Measurements from ENCODE around the gene SLC35G1.

SLC35G1 gene

GRCh38 chr10:93876381-93876780 lies 17.4 kb upstream of the SLC35G1 start:
- DNase-seq (ENCODE audit: low spot score): no peak

- DNase-seq (ENCODE audit: low spot score): no peak
Measured at GRCh38 chr10:93879273-93879672, 14.5 kb upstream of the SLC35G1 start.

GRCh38 chr10:93894516-93895378 lies 969 bp downstream of the SLC35G1 start:
- DNase-seq (ENCODE audit: low spot score): peak; percentile 3

- no peak for DNase-seq (ENCODE audit: low spot score)
Measured at GRCh38 chr10:93897070-93897780, 3.4 kb downstream of the SLC35G1 start.

- DNase-seq (ENCODE audit: low spot score): no peak
Measured at GRCh38 chr10:93899109-93899508, 5.3 kb downstream of the SLC35G1 start.

GRCh38 chr10:93903051-93903450 lies 9.3 kb downstream of the SLC35G1 start:
- DNase-seq (ENCODE audit: low spot score): no peak

GRCh38 chr10:93904901-93905300 lies 11.1 kb downstream of the SLC35G1 start:
- DNase-seq (ENCODE audit: low spot score): no peak

GRCh38 chr10:93907059-93907458 lies 13.3 kb downstream of the SLC35G1 start:
- DNase-seq (ENCODE audit: low spot score): no peak

- DNase-seq (ENCODE audit: low spot score): no peak
Measured at GRCh38 chr10:93911866-93912265, 18.1 kb downstream of the SLC35G1 start.

- DNase-seq (ENCODE audit: low spot score): no peak
Measured at GRCh38 chr10:93912444-93912843, 18.7 kb downstream of the SLC35G1 start.

GRCh38 chr10:93913706-93914105 lies 19.9 kb downstream of the SLC35G1 start:
- DNase-seq (ENCODE audit: low spot score): no peak

GRCh38 chr10:93915598-93915997 lies 21.8 kb downstream of the SLC35G1 start:
- no peak for DNase-seq (ENCODE audit: low spot score)

GRCh38 chr10:93916257-93917063 lies 22.7 kb downstream of the SLC35G1 start:
- peak; percentile 16 for DNase-seq (ENCODE audit: low spot score)

- no peak for DNase-seq (ENCODE audit: low spot score)
Measured at GRCh38 chr10:93917064-93917391, 23.2 kb downstream of the SLC35G1 start.

GRCh38 chr10:93917821-93918220 lies 24.0 kb downstream of the SLC35G1 start:
- DNase-seq (ENCODE audit: low spot score): no peak

- no peak for DNase-seq (ENCODE audit: low spot score)
Measured at GRCh38 chr10:93921338-93921737, 27.6 kb downstream of the SLC35G1 start.

GRCh38 chr10:93926613-93927012 lies 32.8 kb downstream of the SLC35G1 start:
- DNase-seq (ENCODE audit: low spot score): no peak

GRCh38 chr10:93938140-93938539 lies 44.4 kb downstream of the SLC35G1 start:
- DNase-seq (ENCODE audit: low spot score): no peak

- DNase-seq (ENCODE audit: low spot score): no peak
Measured at GRCh38 chr10:93940881-93941280, 47.1 kb downstream of the SLC35G1 start.

GRCh38 chr10:93941606-93942005 lies 47.8 kb downstream of the SLC35G1 start:
- no peak for DNase-seq (ENCODE audit: low spot score)

- no peak for DNase-seq (ENCODE audit: low spot score)
Measured at GRCh38 chr10:93945819-93946218, 52.0 kb downstream of the SLC35G1 start.

GRCh38 chr10:93947055-93947454 lies 53.3 kb downstream of the SLC35G1 start:
- no peak for DNase-seq (ENCODE audit: low spot score)

- DNase-seq (ENCODE audit: low spot score): no peak
Measured at GRCh38 chr10:93947524-93947923, 53.7 kb downstream of the SLC35G1 start.
